Measurements from ENCODE around the gene CCDC60.
"Not testable (repeated sequence)": the region's sequence is repeated elsewhere in the genome, so short reads cannot be mapped to it uniquely, and the experiment has no call there.

CCDC60 gene

DNA sequence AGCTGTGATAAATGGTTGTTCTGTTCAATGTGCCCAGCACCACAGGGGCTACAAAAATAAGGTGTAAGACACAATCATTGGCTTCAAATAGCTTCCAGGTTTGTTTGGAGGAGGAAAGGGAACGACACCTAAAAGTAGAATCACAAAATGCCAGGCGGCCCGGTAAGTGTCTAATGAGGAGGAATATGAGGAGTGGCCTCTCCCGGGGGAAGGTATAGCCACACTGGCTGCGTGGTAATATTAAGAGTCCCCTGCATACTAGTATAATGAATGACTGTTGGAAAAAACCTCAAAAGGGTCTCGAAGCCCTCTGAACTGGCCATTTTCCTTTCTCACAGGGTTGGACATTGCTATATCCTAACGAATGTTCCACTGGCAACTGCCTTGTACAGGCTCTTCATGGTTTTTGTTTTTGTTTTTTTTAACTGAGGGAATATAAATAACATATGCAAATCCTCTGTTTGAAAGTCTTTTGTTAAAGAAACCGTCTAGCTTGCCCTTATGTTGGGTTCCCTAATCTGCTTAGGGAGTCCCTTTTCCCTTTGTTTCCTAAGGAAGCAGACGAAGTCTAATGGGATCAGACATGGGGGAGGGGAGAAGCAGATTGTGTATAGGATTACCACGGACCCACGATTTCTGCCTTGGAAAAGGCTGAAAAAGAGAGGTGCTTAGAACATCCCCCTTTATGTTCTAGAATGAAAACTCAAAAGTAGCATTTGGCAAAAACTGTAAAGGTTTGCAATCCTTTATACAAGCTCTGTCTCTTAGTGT lies 4.2 kb downstream of the CCDC60 start:
- DNase-seq, result no peak

DNA sequence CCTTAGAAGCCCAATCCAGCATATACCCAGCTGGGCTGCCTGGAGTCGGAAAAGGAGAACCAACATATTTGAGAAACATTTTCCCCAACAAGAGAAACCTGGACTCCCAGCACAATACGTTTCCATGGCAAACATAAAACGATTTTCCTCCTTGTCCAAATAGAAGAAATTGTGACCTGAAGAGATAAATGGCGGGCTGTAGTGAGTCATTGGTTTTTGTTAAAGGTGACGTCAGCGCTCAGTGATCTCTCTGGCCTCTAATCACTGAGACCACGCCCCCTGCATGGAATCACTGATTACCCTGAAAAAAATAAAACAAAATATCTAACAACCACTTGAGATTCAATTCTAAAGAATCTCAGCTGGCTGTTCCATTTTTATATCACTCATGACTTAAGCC lies 6.0 kb downstream of the CCDC60 start:
- no peak for DNase-seq

DNA sequence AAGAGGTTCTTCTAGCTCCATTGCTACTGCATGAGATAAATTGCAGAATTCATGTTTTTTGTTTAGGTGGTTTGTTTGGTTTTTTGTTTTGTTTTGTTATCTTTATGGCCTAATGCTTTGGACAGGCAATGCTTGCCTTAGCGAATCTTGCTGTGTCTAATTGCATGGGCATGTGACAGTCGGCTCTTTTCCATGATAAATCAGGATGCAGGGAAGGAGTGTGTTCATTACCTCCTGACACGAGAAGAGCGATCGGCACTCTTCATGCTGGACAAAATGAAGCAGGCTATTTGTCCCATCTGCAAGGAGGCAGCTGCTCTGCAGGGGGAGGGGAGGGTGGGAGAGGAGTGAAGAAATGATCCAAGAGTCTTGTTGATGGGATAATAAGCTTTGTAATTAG lies 6.5 kb downstream of the CCDC60 start:
- DNase-seq, result no peak

DNA sequence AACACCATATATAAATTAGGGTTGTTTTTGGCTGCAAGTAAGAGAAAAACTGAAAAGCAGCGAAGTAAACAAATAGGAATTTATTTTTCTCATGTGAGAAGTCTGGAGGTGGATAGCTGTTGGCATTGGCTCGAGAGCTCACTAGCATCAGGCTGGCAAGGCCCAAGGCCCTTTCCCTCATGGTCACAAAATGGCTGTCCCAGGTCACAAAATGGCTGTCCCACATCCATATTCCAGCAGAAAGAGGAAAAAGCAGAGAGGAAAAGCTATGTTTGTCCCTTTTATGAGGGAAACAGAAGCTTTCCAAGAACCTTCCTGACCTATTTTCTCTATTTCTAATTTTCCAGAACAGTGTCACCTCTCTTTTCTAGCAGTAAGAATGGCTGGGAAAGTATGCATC lies 7.5 kb downstream of the CCDC60 start:
- no peak for DNase-seq

DNA sequence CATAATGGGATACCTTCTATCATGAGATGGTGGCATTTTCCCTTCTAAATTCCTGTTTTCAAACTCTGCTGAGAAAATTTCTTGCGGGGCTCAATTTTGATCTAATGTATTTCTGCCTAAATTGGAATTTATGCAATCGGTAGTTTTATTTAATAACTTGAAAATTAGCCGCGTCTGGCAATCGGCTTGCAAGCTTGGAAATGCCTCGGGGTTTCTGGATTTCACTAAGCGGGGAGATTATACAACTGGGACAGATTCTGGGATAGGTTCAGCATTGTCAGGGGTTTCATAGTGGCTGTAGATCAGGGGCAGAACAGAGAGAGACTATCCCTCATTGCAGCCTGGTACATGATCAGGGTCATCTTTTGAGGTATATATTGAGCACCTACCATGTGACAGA lies 8.6 kb downstream of the CCDC60 start:
- no peak for DNase-seq

DNA sequence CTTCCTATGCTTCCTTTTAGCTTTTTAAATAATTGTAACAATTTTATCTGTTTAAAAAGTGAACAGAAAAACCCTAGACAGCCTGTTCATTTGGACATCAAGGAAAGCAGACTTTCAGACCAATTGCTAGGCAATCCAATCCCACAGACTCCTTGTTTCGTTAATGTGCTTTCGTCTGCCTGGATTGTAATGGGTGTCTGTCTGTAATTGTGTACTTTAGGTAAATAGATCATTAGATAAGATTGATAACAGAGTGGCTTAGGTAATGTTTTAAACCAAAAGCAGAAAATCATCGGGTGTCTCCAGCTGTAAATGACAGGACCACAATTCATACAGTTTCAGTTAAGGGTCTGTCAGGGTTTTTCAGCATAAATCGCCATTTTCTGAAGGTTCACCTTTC lies 19.6 kb downstream of the CCDC60 start:
- no peak for DNase-seq

DNA sequence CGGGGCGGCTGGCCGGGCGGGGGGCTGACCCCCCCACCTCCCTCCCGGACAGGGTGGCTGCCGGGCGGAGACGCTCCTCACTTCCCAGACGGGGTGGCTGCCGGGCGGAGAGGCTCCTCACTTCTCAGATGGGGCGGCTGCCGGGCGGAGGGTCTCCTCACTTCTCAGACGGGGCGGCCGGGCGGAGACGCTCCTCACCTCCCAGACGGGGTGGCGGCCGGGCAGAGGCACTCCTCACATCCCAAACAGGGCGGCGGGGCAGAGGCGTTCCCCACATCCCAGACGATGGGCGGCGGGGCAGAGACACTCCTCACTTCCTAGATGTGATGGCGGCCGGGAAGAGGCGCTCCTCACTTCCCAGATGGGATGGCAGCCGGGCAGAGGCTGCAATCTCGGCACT lies 25.8 kb downstream of the CCDC60 start:
- DNase-seq, result not testable (repeated sequence)

DNA sequence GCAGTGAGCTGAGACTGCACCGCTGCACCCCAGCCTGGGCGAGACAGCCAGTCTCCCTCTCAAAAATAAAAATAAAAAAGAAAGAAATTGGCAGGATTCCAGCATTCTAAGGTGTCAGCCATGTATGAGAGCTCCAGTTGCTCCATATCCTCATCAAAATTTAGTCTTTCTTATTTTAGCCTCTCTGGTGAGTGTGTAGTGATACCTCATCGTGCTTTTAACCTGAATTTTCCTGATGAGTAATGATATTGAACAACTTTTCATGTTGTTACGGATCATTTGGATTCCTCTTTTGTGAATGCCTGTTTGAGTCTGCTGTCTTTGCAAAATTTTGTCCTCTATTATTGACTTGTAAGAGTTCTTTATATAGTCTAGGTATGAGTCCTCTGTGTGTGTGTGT lies 28.5 kb downstream of the CCDC60 start:
- DNase-seq, result no peak

DNA sequence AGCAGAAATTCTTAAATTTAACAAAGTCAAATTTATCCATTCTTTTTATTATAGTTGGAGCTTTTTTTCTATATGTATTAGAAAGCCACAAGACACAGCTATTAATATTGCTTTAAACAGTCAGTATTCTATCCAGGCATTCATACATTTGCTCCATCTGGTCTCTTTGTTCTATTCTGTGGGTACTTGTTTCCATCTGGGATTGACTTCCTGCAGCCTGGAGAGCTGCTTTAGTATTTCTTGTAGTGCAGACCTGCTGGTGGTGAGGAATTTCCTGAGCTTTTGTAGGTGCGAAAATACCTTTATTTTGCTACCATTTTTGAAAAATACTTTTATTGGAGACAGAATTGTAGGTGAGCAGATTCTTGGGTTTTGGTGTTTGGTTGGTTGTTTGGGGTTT lies 29.0 kb downstream of the CCDC60 start:
- DNase-seq, result no peak

DNA sequence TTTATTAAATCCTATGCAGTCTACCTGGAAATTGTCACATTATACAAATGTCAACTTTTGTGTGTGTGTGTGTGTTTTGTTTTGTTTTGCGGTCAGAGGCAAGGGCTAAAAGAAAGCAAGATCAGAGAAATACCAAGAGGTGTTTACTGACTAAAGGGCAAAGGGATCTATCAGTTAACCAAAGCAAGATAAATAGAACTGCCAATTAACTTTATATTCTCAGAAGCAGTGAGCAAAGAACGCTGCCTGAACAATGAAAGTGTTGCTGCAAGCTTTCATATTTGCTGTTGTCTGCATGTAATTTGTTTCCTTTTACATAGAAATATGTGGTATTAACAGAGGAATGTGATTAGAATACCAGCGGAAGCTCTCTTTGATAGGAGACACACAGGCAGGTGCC lies 30.9 kb downstream of the CCDC60 start:
- DNase-seq, result no peak

DNA sequence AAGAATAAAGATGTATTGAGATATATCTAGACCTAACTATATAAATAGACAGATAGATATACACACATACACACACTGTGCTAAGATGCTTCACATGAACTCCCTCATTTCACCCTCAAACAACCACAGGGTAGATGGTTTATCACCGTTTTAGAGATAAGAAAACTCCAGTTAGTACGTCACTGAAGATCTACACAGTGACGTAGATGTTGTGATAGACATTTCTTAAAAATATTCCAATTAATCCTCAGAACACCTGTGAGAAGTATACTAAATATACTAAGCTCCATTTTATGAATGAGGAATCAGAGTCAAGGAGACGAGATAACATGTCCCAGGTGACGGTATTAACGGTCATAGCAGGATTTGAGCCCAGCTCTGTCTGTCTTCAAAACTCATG lies 31.5 kb downstream of the CCDC60 start:
- no peak for DNase-seq

DNA sequence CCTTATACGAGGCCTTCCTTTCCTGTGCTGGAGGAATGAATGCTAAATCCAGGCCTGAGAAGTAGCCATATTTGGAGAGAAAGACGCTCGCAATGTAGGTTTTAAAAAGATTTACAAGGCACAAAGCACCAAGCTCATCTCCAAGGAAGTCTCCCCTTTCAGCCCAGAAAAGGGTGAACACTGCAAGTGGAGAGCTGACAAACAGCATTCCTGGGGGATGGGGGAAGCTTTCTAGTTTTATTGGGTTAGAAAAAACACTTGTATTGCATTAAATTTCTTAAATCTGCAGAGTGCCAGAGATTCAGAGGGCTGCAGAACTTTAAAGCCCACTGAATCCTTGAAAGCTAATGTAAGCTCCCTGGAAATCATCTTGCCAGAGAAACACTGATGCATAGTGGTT lies 34.6 kb downstream of the CCDC60 start:
- DNase-seq, result no peak

DNA sequence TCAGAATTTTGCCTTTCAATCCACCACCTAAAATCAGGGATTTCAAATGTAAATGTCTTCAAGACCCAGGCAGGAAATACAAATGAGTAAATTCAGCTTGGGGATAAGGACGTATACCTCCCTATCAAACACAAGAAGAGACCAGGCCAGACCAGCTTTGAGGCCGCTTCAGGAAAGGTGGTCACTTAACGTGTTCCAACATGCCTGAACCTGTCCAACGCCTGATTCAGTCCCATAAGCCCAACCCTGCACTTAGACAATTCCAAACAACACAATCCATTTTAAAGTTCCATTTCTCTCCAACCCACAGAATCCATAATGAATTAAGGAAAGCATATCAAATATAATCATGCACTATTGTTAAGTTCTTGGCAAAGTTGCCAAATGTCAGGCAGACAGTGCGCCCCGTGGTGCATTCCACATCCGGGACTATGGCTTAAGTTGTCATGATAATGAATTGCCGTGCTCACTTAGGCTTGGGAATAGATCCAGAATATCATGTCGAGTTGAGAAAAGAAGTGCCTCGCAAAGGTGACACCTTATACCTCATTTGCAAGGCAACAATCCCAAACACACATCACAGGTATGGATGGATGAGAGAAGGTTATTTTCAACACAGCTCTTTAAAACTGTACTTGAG lies 35.5 kb downstream of the CCDC60 start:
- DNase-seq, result no peak

DNA sequence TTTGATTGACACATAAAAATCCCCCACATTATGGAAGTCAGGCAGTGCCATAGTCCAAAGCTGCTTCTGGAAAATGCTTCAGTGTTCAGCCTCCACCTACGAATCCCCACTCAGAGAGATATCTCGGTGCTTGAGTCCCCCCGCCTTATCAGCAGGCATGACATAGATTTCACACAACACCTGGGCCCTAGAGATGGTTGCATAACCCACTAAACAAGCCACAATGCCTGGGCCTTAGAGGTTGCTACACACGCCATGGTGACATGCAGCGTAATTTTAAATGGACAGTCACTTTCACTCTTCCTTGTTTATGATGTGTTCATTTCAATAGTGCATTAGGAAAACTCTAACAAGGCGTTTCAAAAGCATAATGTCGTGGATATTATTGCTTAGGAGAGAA lies 38.0 kb downstream of the CCDC60 start:
- DNase-seq, result no peak

DNA sequence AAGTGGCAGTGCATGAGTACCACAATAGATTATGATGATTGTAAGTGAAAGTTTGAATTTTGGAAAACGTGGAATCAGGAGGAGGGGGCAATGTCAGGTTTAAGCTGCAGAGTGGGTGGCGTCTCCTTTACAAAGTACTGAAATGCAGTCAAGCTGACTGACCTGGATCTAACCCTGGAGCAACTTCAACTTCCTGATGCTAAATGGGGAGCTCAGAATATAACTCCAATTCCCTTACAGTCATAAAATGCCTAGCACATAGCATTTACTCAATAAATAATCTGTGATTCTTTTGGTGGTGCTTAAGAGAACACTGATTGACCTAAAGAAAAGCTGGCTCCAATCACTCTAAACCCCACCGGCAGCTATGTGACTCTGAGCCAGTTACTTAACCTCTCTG lies 38.5 kb downstream of the CCDC60 start:
- DNase-seq, result no peak

DNA sequence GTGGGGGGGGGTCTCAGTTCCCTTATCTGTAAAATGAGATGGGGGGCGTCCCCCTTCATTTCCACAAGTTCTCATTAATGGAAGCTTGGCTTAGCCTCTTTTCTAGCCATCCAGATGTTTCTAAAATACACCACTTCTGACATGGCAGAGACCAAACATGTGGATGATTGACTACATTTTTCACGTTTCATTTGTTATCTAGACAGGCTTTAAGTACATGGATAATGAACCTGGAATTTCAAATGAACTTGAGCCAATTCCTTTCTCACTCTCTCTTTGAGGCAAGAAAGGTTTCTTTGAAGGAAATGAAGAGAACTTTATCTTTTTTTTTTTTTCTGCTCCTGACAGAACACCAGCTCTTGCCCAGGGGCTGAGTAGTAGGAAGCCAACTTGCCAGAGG lies 39.1 kb downstream of the CCDC60 start:
- DNase-seq, result no peak

DNA sequence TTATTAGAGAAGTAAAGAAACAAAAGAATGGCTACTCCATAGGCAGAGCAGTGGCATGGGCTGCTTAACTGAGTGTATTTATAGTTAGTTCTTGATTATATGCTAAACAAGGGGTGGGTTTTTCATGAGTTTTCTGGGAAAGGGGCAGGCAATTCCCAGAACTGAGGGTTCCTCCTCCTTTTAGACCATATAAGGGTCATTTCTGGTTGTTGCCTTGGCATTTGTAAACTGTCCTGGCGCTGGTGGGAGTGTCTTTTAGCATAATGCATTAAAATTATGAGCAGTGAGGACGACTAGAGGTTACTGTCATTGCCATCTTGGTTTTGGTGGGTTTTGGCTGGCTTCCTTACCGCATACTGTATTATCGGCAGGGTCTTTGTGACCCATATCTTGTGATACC lies 40.1 kb downstream of the CCDC60 start:
- no peak for DNase-seq

DNA sequence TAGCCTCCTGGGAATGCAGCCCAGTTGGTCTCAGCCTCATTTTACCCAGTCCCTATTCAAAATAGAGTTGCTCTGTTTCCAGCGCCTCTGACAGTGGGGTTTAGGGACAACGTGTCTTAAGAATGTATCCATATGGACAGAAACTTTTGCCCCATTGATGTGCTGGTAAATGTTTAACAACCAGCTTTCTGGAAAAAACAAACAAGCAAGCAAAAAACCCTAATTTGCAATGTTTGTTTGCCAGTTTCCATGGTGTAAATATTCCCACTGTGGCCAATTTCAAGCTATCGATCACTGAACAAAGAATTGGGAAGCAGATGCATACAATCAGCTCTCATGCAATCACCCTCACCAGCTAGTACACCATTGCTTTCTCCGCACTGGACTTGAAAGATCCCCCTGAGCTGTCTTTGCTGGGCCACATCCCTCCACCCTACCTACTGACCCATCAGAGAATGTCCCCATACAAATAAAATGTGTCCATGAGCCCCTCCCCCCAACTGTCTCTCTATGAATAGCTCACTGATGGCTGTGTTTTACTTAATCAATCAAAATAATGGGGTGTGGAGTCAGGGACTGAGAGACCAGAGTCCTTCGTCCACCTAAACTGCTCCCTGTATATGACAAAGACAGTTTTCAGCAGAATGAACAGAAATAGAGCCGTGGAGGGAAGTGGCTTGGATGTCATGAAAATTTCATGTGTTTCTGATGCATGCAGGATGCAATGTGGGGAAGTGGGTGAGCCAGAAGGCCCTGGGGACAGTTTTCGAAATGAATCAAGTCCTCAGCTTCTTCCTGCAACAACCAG lies 40.8 kb downstream of the CCDC60 start:
- no peak for DNase-seq

DNA sequence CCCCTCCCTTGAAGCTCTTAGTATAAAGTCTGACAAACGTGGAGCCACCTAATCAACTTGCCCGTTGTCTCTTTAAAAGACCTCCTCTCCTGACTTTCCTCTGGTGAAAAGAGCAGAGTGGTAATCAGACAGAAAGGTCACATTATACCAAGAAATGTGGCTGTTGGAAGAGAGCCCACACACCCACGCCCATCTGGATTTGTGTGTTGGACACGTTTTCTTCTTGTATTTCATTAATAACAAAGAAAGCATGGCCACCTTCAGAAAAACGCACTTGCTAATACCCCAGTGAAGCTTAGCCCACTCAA lies 41.3 kb downstream of the CCDC60 start:
- no peak for DNase-seq

DNA sequence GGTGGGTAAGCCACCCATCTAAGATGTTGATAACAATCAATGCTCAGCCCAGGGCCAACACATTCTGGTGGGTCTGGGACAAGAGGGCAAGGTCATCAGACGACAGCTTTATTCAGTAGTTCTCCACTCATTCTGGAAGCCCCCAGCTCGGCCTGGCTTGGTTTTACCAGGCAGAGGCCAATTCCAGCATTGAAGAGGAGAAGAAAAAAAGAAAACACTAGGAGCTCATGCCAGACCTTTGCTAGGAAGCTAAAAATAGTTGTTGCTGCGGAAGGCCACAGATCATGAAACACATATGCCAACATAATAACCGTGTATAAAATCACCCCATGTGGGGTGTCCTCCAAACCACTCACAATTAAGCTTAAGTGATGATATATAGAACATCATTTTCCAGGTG lies 44.4 kb downstream of the CCDC60 start:
- DNase-seq, result no peak

DNA sequence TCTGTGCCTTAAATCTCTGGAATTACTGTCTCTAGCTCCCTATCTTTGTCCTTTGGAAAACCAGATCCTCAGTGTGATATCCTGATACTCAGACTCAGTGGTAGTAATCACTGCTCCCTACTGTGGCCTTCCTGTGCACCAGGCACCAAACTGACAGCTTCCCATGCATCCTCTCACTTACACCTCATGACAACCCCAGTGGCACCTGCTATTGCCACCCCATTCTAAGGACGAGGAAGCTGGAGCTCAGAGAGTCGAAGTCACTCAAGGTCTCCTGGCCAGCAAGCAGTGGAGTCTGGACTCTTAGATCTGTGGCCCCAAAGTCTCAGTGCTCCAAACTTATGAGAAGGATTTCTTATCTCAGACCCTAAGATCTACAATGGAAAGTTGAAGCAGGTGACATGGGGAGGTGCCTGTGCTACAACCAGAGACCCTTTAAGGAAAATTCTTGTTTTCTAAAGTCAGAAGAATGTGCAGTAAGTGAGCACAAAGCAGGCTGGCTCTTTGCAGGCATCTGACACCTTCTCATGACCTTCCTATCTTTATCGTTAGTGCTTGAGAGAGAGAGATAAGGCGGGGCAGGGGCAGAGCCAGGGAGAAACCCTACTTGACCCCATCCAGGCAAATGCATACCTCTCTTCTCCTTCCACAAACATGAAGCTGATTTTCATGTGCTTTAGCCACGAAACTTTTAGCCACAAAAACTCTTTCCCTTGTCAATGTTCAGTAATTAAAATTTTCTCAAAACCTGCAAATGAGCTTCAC lies 47.1 kb downstream of the CCDC60 start:
- no peak for DNase-seq

DNA sequence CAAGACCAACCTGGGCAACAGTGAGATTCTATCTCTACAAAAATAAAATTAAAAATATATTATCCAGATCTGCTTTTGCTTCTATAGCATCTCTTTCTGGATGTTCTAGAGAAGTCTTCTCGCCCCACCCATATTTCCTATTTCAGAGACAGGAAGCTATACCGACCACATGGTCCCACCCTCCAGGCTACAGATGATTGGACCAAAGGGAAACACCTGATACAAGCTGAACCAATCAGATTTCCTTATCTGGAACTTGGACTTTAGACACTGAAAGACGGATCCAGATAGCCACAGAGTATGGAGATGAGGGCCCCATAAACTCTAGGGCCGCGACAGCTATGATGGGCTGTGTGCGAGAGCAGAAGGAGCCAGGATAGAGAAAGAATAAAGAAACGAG lies 48.7 kb downstream of the CCDC60 start:
- no peak for DNase-seq

DNA sequence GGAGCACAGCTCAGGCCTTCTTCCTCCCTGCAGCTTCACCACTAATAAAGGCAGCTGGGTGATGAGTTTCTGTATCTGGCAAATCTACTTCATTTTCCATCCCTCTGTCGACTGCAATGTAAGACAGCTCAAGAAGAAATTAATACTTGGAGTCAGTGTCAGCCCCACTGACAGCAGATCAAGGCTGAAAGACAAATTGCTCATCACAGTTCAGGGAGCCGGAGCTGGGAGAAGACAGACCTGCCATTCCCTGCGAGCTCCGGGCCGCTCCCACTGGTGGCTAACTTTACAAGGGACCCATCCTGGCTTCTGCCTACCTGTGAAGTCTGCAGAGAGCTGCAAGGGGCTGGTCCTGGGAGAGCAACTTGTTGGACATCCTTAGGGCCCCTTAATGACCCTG lies 49.8 kb downstream of the CCDC60 start:
- DNase-seq, result no peak

DNA sequence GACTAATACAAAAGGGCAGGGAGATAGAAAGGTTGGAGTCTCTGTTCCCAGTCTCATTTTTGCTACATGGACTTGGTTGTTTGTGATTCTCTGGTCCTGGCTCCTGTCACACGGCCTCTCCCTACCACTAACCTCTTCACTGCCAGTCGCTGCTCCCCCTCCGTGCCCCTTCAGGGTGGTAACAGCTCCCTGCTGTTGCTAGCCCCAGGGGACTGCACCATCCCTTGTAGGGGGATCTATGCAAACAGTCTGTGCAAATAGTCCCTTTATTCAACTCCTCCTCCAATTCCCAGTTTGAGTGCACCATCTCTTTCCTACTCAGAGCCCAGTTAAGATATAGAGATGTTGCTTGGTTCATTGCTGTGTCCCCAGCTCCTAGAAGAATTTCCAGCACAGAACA lies 51.1 kb downstream of the CCDC60 start:
- DNase-seq, result no peak
